HG02852 (cell line): ENCODE measurements around the gene BCL2A1.
A peak's percentile ranks its signal among the peaks of the same experiment; 100 is the strongest.
"Not testable (repeated sequence)": the region's sequence is repeated elsewhere in the genome, so short reads cannot be mapped to it uniquely, and the experiment has no call there.

ENCODE experiments used
- ATAC-seq: cut with Tn5 transposase; IDR thresholded peaks from one replicate; pipeline ENCODE4 v1.9.1; 2021; ENCODE audit warnings: mild to moderate bottlenecking, moderate library complexity; ENCODE audit not compliant: unreplicated experiment

BCL2A1 gene

GRCh38 chr15:79970624-79971434 lies at the start of gene BCL2A1:
TSS of gene BCL2A1 (minus strand) at chr15:79971196. CDS start at chr15:79971119, 77 bp downstream.
- peak; percentile 51 for ATAC-seq

DNA sequence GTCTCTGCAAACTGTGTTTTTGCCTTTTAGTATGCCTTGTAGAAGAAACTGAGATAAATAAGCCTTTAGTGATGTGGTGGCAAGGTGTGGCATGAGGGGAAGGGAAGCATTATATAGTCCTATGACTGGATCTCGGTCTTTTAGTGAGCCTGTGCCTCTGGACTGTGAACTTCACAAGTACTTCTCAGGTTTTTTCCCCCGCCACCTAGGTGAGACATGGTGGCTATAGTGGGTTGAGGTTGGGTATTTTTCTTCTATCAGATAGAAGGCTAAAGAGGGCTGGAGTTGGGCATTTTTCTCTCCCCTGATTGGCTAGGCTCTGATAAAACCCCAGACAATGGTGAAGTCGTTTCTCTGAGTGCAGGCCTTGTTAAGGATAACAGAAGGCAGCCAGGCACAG lies 49.7 kb upstream of the BCL2A1 start:
- ATAC-seq: no peak

DNA sequence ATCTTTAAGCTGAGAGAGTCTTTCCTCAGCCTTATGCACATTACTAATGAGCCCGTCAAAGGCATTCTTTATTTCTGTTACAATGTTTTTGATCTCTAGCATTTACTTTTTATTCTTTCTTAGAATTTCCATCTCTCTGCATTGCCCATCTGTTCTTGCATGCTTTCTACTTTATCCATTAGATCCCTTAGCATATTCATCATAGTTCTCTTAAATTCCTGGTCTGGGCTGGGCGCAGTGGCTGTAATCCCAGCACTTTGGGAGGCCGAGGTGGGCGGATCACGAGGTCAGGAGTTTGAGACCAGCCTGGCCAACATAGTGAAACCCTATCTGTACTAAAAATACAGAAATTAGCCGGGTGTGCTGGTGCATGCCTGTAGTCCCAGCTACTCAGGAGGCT lies 49.2 kb upstream of the BCL2A1 start:
- ATAC-seq: not testable (repeated sequence)

- no peak for ATAC-seq
Measured at GRCh38 chr15:80019168-80019745, 48.3 kb upstream of the BCL2A1 start.

DNA sequence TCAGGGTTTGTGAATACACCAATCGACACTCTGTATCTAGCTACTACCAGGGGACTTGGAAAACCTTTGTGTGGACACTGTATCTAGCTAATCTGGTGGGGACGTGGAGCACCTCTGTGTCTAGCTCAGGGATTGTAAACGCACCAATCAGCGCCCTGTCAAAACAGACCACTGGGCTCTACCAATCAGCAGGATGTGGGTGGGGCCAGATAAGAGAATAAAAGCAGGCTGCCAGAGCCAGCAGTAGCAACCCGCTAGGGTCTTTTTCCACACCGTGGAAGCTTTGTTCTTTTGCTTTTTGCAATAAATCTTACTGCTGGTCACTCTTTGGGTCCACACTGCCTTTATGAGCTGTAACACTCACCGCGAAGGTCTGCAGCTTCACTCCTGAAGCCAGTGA lies 46.1 kb upstream of the BCL2A1 start:
- not testable (repeated sequence) for ATAC-seq

GRCh38 chr15:80016506-80016905 lies 45.5 kb upstream of the BCL2A1 start:
- ATAC-seq: not testable (repeated sequence)

DNA sequence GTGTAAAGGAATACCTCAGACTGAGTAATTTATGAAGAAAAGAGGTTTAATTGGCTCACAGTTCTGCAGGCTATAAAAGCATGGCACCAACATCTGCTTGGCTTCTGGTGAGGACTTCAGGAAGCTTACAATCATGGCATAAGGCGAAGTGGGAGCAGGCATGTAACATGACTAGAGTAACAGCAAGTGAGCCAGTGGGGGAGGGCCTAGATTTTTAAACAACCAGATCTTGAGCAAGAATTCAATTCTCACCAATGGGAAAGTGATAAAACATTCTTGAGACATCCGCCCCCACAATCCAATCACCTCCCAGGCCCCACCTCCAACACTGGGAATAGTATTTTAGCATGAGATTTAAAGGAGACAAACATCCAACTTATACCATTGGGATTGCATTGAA lies 44.2 kb upstream of the BCL2A1 start:
- ATAC-seq: no peak

GRCh38 chr15:80014186-80014585 lies 43.2 kb upstream of the BCL2A1 start:
- not testable (repeated sequence) for ATAC-seq

DNA sequence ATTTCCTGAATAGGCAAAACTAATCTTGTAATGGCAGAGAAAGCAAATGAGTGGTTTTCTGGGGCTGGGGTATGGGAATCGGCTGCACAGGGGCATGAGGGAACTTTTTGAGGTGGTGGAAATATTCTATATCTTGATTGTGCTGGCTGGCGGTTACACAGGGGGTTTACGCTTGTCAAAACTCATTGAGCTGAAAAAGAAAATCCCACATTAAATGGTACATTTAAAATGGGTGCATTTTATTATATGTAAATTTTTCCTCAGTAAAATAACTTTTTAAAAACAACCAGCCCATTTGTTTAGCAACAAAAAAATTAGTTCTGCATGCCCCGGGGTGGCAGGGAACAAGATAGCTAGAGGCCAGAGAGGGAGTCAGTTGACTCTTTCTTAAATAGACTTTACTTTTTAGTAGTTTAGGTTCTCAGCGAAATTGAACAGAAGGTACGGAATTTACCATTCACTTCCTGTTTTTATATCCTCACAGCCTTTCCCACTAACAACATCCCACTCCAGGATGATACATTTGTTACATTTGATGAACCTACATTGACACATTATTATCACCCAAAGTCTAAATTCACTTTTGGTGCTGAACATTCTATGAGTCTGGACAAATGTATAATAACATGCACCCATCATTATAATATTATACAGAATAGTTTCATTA lies 41.2 kb upstream of the BCL2A1 start:
- no peak for ATAC-seq

- no peak for ATAC-seq
Measured at GRCh38 chr15:80011596-80011995, 40.6 kb upstream of the BCL2A1 start.

GRCh38 chr15:80011041-80011523 lies 40.1 kb upstream of the BCL2A1 start:
- peak; percentile 53 for ATAC-seq

GRCh38 chr15:80010131-80010673 lies 39.2 kb upstream of the BCL2A1 start:
- no peak for ATAC-seq

DNA sequence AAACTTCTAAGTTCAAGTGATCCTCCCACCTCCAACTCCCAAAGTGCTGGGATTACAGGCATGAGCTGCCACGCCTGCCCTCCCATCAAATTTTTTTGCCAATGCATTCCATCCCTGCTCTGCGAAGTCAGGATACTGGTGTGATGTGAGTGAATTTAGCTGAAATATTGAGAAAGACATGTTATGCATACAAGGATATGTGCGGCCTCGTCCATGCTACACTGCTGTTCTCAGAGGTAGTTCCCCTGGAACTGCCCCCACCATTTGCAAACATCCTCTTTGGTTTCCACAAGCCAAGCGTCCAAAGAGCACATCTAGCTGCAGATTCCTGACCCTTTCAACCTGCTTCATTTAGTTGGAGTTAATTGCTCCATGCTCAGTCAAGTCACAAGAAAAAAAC lies 36.5 kb upstream of the BCL2A1 start:
- no peak for ATAC-seq

DNA sequence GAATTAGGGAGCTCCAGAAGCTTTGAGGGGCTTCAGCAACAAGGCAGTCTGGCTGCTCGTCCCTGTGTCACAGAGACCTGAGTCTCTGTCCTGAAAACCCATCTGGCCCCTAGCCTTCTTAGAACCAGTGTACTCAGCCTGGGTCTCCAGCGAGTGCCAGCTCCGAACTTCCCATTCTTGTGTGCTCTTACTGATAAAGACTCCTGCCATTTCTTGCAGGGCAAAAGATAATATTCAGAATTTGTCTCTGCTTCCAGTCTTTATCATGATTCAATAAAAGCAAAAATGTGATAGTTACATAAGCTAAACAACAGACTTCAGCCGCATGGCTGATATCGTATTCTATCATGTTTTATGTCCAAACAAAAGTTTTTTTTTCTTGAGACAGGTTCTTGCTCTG lies 36.0 kb upstream of the BCL2A1 start:
- ATAC-seq: no peak

GRCh38 chr15:80003934-80004472 lies 33.0 kb upstream of the BCL2A1 start:
- no peak for ATAC-seq

- ATAC-seq: no peak
Measured at GRCh38 chr15:80003171-80003570, 32.2 kb upstream of the BCL2A1 start.

DNA sequence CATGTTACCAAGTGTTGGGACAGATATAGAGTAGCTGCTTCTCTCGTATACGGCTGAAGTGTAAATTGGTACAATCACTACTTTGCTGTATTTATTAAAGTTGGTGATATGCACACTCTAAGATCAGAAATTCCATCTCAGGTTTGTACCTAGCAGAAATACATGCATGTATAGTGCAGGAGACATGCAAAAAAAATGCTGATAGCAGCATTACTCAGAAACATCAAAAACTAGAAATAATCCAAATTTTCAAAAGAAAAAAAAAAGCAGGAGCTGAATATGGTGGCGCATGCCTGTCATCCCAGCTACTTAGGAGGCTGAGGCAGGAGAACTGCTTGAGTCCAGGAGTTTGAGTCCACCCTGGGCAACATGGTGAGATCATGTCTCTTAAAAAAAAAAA lies 31.3 kb upstream of the BCL2A1 start:
- ATAC-seq: no peak

DNA sequence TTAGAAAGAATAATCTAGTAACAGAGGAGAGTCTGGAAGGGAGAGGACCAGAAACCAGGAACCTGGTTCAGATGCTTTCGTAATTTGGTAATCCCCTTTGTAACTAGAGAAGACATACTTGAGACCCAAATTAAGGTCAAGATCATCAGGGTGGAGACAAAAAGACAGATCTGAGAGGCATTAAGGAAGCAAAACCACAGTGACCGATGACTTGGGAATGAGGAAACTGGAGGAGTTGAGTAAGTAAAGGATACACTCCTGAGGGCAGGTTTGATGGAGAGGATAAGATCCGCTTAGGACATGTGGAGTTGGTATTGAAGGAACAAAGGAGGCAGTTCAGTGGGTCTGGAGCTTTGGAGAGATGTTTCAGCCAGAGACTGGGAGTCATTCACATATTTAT lies 23.6 kb upstream of the BCL2A1 start:
- ATAC-seq: no peak

GRCh38 chr15:79991826-79992225 lies 20.8 kb upstream of the BCL2A1 start:
- ATAC-seq: no peak

DNA sequence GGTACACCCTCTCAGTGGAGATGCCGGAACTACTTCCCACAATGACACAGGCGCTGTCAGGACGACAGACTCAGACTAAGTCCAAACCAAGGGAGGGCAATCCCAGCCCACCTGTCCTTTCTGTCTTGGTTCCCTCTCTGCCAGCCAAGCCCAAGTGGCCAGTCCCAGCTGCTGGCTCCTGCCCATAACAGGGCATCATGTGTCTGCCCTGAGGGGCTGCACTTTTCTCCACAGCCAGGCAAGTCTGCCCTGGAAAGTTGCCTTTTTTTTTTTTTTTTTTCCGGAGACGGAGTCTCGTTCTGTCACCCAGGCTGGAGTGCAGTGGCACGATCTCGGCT lies 20.0 kb upstream of the BCL2A1 start:
- no peak for ATAC-seq

- ATAC-seq: no peak
Measured at GRCh38 chr15:79990280-79990996, 19.4 kb upstream of the BCL2A1 start.
